Mammary epithelial cell (primary cell): ENCODE measurements around the gene CREB5.

Experiments used
- CTCF ChIP-seq, 2 donors: IDR thresholded peaks in 1 of 2; conservative IDR thresholded peaks in 1 of 2; 2 replicates each; pipeline ENCODE4 v1.5.1; 2011 to 2012; ENCODE audit warnings: inconsistent platforms in 2 of 2, low read length in 2 of 2, mild to moderate bottlenecking in 2 of 2, control low read depth in 1 of 2, low read depth in 1 of 2; ENCODE audit not compliant: insufficient read depth in 1 of 2; ENCODE audit errors: extremely low read depth in 1 of 2
- EZH2 ChIP-seq: IDR thresholded peaks from 2 replicates; pipeline ENCODE4 v1.6.1; 2012; ENCODE audit warnings: low read length, inconsistent platforms, borderline replicate concordance

- TF ChIP-seq EZH2, result no peak
- no peak for TF ChIP-seq CTCF (conservative IDR thresholded peaks at IDR 0.05 in 1 of 2, IDR thresholded peaks at IDR 0.05 in 1 of 2; ENCODE audit: extremely low read depth in 1 of 2, insufficient read depth in 1 of 2, low read depth in 1 of 2, low read length in 2 of 2)
Observed at GRCh38 chr7:28841766-28842165, 429.4 kb downstream of the CREB5 start.
